CD1c-positive myeloid dendritic cell (primary cell): Measurements from ENCODE around the gene CTBP1.
"Not testable (repeated sequence)": the region's sequence is repeated elsewhere in the genome, so short reads cannot be mapped to it uniquely, and the experiment has no call there.

Source experiments
- DNase-seq: peaks from one replicate; pipeline ENCODE4 v3.0.0-alpha.2; 2016; ENCODE audit errors: extremely low spot score

Gene CTBP1

GRCh38 chr4:1248245-1249147 is at the start of gene CTBP1:
TSS of gene CTBP1 (minus strand) at chr4:1249130. CDS start at chr4:1241331, 7,799 bp downstream.
- peak; percentile 93 for DNase-seq

- no peak for DNase-seq
These were observed 49.5 kb upstream of the CTBP1 start for GRCh38 chr4:1298461-1298860.

- DNase-seq = no peak
These were observed 48.8 kb upstream of the CTBP1 start for GRCh38 chr4:1297456-1298325.

- DNase-seq = no peak
These were observed 48.1 kb upstream of the CTBP1 start for GRCh38 chr4:1297023-1297395.

GRCh38 chr4:1296324-1297022 is 47.5 kb upstream of the CTBP1 start:
- no peak for DNase-seq

GRCh38 chr4:1295405-1296055 is 46.6 kb upstream of the CTBP1 start:
- DNase-seq = no peak

- DNase-seq = no peak
These were observed 46.0 kb upstream of the CTBP1 start for GRCh38 chr4:1294891-1295290.

- DNase-seq = no peak
These were observed 45.5 kb upstream of the CTBP1 start for GRCh38 chr4:1294424-1294823.

GRCh38 chr4:1293991-1294390 is 45.1 kb upstream of the CTBP1 start:
- DNase-seq = no peak

GRCh38 chr4:1293531-1293941 is 44.6 kb upstream of the CTBP1 start:
- DNase-seq = no peak

- not testable (repeated sequence) for DNase-seq
These were observed 43.7 kb upstream of the CTBP1 start for GRCh38 chr4:1292703-1293011.

- no peak for DNase-seq
These were observed 43.2 kb upstream of the CTBP1 start for GRCh38 chr4:1291996-1292702.

- DNase-seq = no peak
These were observed 42.2 kb upstream of the CTBP1 start for GRCh38 chr4:1291091-1291490.

- peak; percentile 42 for DNase-seq
These were observed 41.4 kb upstream of the CTBP1 start for GRCh38 chr4:1290165-1290977.

GRCh38 chr4:1289207-1290164 is 40.6 kb upstream of the CTBP1 start, which contains the start of gene MAEA:
TSS of gene MAEA (plus strand) at chr4:1289891. CDS start at chr4:1289914, 23 bp downstream.
- peak; percentile 99 for DNase-seq

GRCh38 chr4:1288786-1289185 is 39.9 kb upstream of the CTBP1 start:
- no peak for DNase-seq

- peak; percentile 51 for DNase-seq
These were observed 37.0 kb upstream of the CTBP1 start for GRCh38 chr4:1285790-1286553.

- no peak for DNase-seq
These were observed 36.3 kb upstream of the CTBP1 start for GRCh38 chr4:1285151-1285789.
